GM21390 (cell line): ENCODE data around the gene CTNNA2.

ENCODE experiments used
- ATAC-seq: cut with Tn5 transposase; IDR thresholded peaks from one replicate; pipeline ENCODE4 v1.9.1; 2021; ENCODE audit not compliant: unreplicated experiment

CTNNA2 gene

GRCh38 chr2:80302314-80303005 lies 789.6 kb downstream of the CTNNA2 start:
- ATAC-seq: no peak

GRCh38 chr2:80303006-80303908 lies 790.4 kb downstream of the CTNNA2 start:
- ATAC-seq: no peak

- no peak for ATAC-seq
Measured at GRCh38 chr2:80303909-80304837, 791.3 kb downstream of the CTNNA2 start, which contains the start of gene LRRTM1. Gene LRRTM1 (minus strand): TSS chr2:80304752. CDS start chr2:80303819, 933 bp downstream.

GRCh38 chr2:80311304-80311703 lies 798.5 kb downstream of the CTNNA2 start:
- ATAC-seq: no peak

- ATAC-seq: no peak
Measured at GRCh38 chr2:80312282-80312839, 799.5 kb downstream of the CTNNA2 start.

- ATAC-seq: no peak
Measured at GRCh38 chr2:80322311-80322920, 809.6 kb downstream of the CTNNA2 start.

GRCh38 chr2:80322958-80323357 lies 810.1 kb downstream of the CTNNA2 start:
- no peak for ATAC-seq

- no peak for ATAC-seq
Measured at GRCh38 chr2:80323610-80324009, 810.8 kb downstream of the CTNNA2 start.

- no peak for ATAC-seq
Measured at GRCh38 chr2:80324525-80324924, 811.7 kb downstream of the CTNNA2 start.

GRCh38 chr2:80326214-80326613 lies 813.4 kb downstream of the CTNNA2 start:
- ATAC-seq: no peak

GRCh38 chr2:80326861-80327260 lies 814.0 kb downstream of the CTNNA2 start:
- no peak for ATAC-seq

GRCh38 chr2:80328159-80328571 lies 815.3 kb downstream of the CTNNA2 start:
- ATAC-seq: no peak

- no peak for ATAC-seq
Measured at GRCh38 chr2:80329491-80329890, 816.6 kb downstream of the CTNNA2 start.

- ATAC-seq: no peak
Measured at GRCh38 chr2:80330527-80331450, 817.9 kb downstream of the CTNNA2 start.

- no peak for ATAC-seq
Measured at GRCh38 chr2:80333886-80334285, 821.0 kb downstream of the CTNNA2 start.

GRCh38 chr2:80335411-80335810 lies 822.6 kb downstream of the CTNNA2 start:
- ATAC-seq: no peak

- no peak for ATAC-seq
Measured at GRCh38 chr2:80338794-80339193, 825.9 kb downstream of the CTNNA2 start.

GRCh38 chr2:80340022-80340421 lies 827.2 kb downstream of the CTNNA2 start:
- ATAC-seq: no peak

- no peak for ATAC-seq
Measured at GRCh38 chr2:80348078-80348477, 835.2 kb downstream of the CTNNA2 start.
